Measurements from ENCODE around the gene RAB6C. TPM values are rescaled to one million over a fixed set of nuclear protein-coding genes. Genes with fewer than 3 reads are reported as not detected.
"Not testable (repeated sequence)": the region's sequence is repeated elsewhere in the genome, so short reads cannot be mapped to it uniquely, and the experiment has no call there.

Gene RAB6C
- total and polyA plus RNA-seq, 2 donors from 2014 or later, result 0.17 to 0.19 TPM

DNA sequence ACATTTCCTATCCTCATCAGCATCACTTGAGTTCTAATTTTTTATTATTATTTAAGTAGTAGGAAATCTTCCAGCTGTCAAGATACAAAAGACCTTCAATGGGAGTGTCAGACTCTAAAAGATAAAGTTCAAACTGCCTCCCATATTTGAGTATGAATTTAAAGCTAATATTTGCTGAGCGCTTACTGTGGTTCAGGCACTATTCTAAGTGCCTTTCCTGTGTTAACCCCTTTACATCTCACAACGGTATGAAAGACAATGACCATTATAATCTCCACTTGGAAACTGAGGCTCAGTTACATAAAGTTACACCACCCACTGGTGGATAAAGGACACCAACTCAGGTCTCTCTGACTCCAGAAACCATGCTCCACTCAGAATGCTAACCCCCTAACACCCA lies 39.9 kb downstream of the RAB6C start:
- no peaks in the 10 kb centered on the region for H3K4me1 ChIP-seq (ENCODE audit: control insufficient read depth in 2 of 3, insufficient read depth in 2 of 3, low read depth in 1 of 3, low read length in 3 of 3)
- no peak overlapping the region for H3K4me3 ChIP-seq (ENCODE audit: low read length in 3 of 3)
- TF ChIP-seq, protein P1, sequence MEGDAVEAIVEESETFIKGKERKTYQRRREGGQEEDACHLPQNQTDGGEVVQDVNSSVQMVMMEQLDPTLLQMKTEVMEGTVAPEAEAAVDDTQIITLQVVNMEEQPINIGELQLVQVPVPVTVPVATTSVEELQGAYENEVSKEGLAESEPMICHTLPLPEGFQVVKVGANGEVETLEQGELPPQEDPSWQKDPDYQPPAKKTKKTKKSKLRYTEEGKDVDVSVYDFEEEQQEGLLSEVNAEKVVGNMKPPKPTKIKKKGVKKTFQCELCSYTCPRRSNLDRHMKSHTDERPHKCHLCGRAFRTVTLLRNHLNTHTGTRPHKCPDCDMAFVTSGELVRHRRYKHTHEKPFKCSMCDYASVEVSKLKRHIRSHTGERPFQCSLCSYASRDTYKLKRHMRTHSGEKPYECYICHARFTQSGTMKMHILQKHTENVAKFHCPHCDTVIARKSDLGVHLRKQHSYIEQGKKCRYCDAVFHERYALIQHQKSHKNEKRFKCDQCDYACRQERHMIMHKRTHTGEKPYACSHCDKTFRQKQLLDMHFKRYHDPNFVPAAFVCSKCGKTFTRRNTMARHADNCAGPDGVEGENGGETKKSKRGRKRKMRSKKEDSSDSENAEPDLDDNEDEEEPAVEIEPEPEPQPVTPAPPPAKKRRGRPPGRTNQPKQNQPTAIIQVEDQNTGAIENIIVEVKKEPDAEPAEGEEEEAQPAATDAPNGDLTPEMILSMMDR (IDR thresholded peaks at IDR 0.05; ENCODE audit: borderline replicate concordance, extremely low read depth, insufficient read depth), result no peak
- DNase-seq, result no peak
- no peaks in the 10 kb centered on the region for H3K27me3 ChIP-seq (ENCODE audit: control insufficient read depth, insufficient read depth, low read length)
- H3K36me3 ChIP-seq (ENCODE audit: control insufficient read depth in 2 of 3, insufficient read depth in 3 of 3, low read length in 3 of 3), result no peaks in the 10 kb centered on the region
- H3K27ac ChIP-seq (ENCODE audit: low read depth in 2 of 2, low read length in 2 of 2), result no peak overlapping the region
- FAIRE-seq, result no peak
- intact Hi-C loops (cut with DNase I), result no loop called here
- H3K9me3 ChIP-seq (ENCODE audit: control insufficient read depth in 2 of 3, insufficient read depth in 1 of 3, low read length in 3 of 3), result peaks cover 0 to 4% (median 0%) of the 10 kb centered on the region in 3 donors
- no peak overlapping the region for H3K9ac ChIP-seq (ENCODE audit: low read length in 3 of 3)

DNA sequence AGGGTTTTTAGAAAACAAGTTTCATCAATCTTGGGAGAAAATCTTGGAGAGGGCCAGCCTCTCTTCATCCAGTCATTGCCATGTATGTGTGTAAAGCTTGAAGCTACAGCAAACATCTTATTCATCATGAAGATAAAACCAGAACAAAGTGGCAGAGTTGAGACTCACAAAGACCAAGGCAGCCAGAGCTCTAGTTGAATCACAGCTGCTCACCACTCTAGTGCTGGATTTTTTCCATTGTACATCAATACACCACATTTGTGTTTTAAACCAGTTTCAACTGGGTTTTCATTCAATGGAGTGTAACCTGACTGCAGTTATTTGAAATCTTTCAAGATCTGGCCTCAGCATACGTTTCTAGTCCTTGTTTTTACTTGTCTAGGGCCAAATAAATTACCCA lies 40.6 kb downstream of the RAB6C start:
- not testable (repeated sequence) for FAIRE-seq

DNA sequence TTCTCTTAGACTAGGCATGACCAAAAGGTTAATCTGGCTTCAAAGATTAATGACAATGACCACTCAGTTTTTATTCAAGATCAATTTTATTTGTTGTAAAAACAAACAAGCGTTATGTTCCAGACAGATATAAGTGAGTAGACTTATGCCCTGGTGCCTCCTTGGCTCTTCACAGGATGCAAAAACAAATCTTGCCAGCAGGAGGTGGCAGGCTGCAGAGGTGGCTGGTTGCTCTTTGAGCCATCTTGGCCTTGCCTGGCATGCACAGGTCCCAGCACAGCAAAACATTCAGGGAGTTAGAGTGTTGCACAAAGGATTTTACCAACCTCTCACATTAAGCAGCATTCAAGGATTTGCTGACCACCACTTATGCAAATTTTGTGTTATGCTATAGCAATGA lies 46.5 kb downstream of the RAB6C start:
- intact Hi-C loops (cut with DNase I); H3K9me3 ChIP-seq (ENCODE audit: control insufficient read depth in 2 of 3, insufficient read depth in 1 of 3, low read length in 3 of 3); FAIRE-seq; H3K27ac ChIP-seq (ENCODE audit: low read depth in 2 of 2, low read length in 2 of 2); H3K4me1 ChIP-seq (ENCODE audit: control insufficient read depth in 2 of 3, insufficient read depth in 2 of 3, low read depth in 1 of 3, low read length in 3 of 3); H3K36me3 ChIP-seq (ENCODE audit: control insufficient read depth in 2 of 3, insufficient read depth in 3 of 3, low read length in 3 of 3); H3K4me3 ChIP-seq (ENCODE audit: low read length in 3 of 3); H3K27me3 ChIP-seq (ENCODE audit: control insufficient read depth, insufficient read depth, low read length); H3K9ac ChIP-seq (ENCODE audit: low read length in 3 of 3): not testable (repeated sequence)
- peak in 2 of 5 donors; percentile 8 to 11 for DNase-seq

More for the DNA sequence above, 40.6 kb downstream of the RAB6C start:
- H3K9ac ChIP-seq (ENCODE audit: low read length in 3 of 3); DNase-seq; H3K36me3 ChIP-seq (ENCODE audit: control insufficient read depth in 2 of 3, insufficient read depth in 3 of 3, low read length in 3 of 3); H3K4me3 ChIP-seq (ENCODE audit: low read length in 3 of 3); intact Hi-C loops (cut with DNase I); H3K9me3 ChIP-seq (ENCODE audit: control insufficient read depth in 2 of 3, insufficient read depth in 1 of 3, low read length in 3 of 3); H3K27ac ChIP-seq (ENCODE audit: low read depth in 2 of 2, low read length in 2 of 2); H3K27me3 ChIP-seq (ENCODE audit: control insufficient read depth, insufficient read depth, low read length); H3K4me1 ChIP-seq (ENCODE audit: control insufficient read depth in 2 of 3, insufficient read depth in 2 of 3, low read depth in 1 of 3, low read length in 3 of 3): not testable (repeated sequence)

Other genes starting within 250 kb of the RAB6C start
- not detected for gene POTEF, start 149.6 kb downstream of the RAB6C start, total RNA-seq
- not detected for gene POTEF, start 149.6 kb downstream of the RAB6C start, polyA plus RNA-seq (ENCODE audit: insufficient read depth, low read depth, low replicate concordance)
- 4.5 TPM for gene CCDC74B, start 165.4 kb downstream of the RAB6C start, total RNA-seq
- 6.4 TPM for gene CCDC74B, start 165.4 kb downstream of the RAB6C start, polyA plus RNA-seq (ENCODE audit: insufficient read depth, low read depth, low replicate concordance)
- gene SMPD4, start 201.9 kb downstream of the RAB6C start, total RNA-seq, result 41.1 TPM
- 21.6 TPM for gene SMPD4, start 201.9 kb downstream of the RAB6C start, polyA plus RNA-seq (ENCODE audit: insufficient read depth, low read depth, low replicate concordance)
- gene MZT2B, start 202.6 kb downstream of the RAB6C start, total RNA-seq, result 160 TPM
- 354 TPM for gene MZT2B, start 202.6 kb downstream of the RAB6C start, polyA plus RNA-seq (ENCODE audit: insufficient read depth, low read depth, low replicate concordance)
- not detected for gene TUBA3E, start 218.8 kb downstream of the RAB6C start, total RNA-seq
- gene TUBA3E, start 218.8 kb downstream of the RAB6C start, polyA plus RNA-seq (ENCODE audit: insufficient read depth, low read depth, low replicate concordance), result not detected

Measured in kidney (tissue), 14 donors.